ENCODE data around the gene DET1.
"Not testable (repeated sequence)": the region's sequence is repeated elsewhere in the genome, so short reads cannot be mapped to it uniquely, and the experiment has no call there.

- TF ChIP-seq ZBTB33 (IDR thresholded peaks at IDR 0.05; ENCODE audit: borderline replicate concordance, low read depth); CTCF (IDR thresholded peaks at IDR 0.05); POLR2AphosphoS5 (IDR thresholded peaks at IDR 0.05; ENCODE audit: low read depth, low read length); TEAD4 (IDR thresholded peaks at IDR 0.05; ENCODE audit: borderline replicate concordance, insufficient read depth); REST (IDR thresholded peaks at IDR 0.05; ENCODE audit: low read depth, low read length); GABPA (IDR thresholded peaks at IDR 0.05; ENCODE audit: low read depth); MAX (IDR thresholded peaks at IDR 0.05; ENCODE audit: low read depth); FOXM1 (IDR thresholded peaks at IDR 0.05; ENCODE audit: low read depth); USF2 (IDR thresholded peaks at IDR 0.05; ENCODE audit: borderline replicate concordance, low read depth, low read length); PBX3 (IDR thresholded peaks at IDR 0.05); TCF12 (IDR thresholded peaks at IDR 0.05): not testable (repeated sequence)
Measured at GRCh38 chr15:88468721-88469120, 77.8 kb downstream of the DET1 start.
